HG02588 (cell line): ENCODE results near the gene BCAR3.

Experiments used
- ATAC-seq: cut with Tn5 transposase; IDR thresholded peaks from one replicate; pipeline ENCODE4 v1.9.1; 2021; ENCODE audit warnings: mild to moderate bottlenecking, moderate library complexity; ENCODE audit not compliant: unreplicated experiment

BCAR3 gene

DNA sequence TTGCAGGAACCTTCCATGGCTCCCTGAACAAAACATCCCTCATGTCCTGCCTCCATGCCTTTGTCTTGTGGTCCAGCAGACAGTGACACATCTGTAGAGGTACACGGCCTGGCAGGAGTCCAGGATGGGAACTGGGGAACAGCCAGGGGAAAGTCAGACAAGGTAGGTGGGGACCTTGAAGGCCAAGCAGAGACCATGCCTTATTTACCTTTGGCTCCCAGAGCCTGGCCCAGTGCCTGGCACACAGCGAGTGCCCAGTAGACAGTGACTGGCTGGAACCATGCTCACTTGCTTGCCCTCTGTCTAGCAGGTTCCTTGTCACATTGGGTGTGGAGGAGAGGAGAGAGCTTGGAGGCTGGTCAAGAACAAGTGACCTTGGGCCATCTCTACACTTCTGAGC, 81.0 kb downstream of the BCAR3 start:
- no peak for ATAC-seq

DNA sequence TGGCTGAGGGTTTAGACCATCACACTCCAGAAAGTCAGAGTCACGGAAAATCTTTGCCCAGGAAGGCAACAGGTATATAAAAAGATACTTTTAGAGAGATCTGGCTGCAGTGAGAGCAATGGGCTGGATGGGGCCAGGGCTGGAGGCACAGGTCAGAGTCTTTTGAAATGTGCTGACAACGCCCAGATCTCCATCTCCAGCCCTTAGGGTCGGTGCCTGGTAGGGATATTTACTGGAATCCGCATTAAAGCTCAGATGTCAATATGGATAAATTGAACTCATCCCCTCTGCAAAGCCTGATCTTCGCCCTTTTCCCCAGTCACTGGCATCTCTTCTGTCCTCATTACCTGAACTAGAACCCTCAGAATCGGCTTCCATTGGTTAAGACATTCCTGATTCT, 82.2 kb downstream of the BCAR3 start:
- no peak for ATAC-seq

GRCh38 chr1:93598861-93599439, 82.7 kb downstream of the BCAR3 start:
- ATAC-seq, result no peak

GRCh38 chr1:93598396-93598795, 83.2 kb downstream of the BCAR3 start:
- no peak for ATAC-seq

GRCh38 chr1:93597709-93598108, 83.9 kb downstream of the BCAR3 start:
- no peak for ATAC-seq

DNA sequence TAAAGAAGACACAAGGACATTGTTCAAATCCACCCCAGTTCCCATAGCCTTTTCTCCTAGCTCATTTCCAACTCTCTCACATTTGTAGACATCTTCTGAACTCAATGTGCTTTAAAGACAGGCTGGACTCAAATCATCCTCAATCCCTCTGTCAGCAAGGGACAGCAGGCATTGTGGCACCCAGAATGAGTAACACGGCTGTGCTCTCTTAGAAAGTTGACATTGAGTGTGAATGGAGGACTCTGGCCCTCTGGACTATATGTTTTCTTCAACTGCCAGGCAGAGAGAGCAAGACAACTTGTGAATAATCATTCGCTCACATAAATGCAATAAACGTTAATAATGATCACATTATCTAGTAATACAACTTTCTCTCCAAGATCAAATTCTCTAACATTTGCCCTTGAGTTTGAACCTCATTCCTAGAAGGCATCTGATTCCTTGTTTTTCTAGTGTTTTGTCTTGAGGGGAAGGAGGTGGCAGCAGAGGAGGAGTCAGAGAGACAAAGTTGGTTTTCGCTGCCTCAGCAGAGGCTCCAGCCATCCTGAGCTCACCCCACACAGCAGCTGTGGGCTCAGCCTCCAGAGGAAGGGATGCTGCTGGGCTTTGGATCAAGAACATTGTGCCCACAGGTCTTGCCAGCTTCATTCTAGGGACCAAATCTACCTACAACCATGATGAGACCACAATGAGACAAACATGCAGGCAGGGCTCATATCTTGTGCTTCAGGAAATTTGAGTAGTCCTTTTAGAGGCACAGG, 85.1 kb downstream of the BCAR3 start:
- no peak for ATAC-seq

GRCh38 chr1:93595743-93596142, 85.9 kb downstream of the BCAR3 start:
- ATAC-seq, result no peak

DNA sequence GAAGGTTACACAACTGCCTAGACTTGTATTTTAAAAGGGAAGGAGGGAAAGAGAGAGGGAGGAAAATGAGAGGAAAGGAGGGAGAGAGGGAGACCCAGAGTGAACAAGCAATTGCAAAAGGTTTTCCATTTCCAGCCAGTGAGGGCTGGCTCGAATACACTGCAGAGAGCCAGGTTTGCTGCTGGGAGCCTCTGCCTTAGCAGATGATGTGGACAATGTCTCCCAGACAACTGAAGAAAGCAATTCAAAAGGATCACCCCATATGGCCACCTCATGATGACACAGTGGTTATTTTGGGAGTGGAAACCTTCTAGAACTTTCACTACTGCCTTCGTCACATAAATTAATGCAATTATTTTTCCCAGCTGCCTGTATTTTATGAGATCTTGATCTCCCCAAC, 86.4 kb downstream of the BCAR3 start:
- no peak for ATAC-seq

DNA sequence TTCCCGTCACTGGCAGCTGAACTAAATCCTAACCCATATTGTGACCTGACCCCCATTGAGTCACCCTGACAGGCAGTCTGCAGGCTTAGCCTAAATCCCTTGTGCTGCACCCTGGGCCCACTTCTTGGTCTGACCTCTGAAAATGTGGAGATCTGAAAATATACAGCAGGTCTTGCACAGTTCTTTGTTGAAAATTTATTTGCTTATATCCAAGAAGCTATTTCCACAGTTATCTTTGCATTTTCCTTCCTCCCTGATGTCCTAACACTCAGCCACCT, 87.1 kb downstream of the BCAR3 start:
- no peak for ATAC-seq

DNA sequence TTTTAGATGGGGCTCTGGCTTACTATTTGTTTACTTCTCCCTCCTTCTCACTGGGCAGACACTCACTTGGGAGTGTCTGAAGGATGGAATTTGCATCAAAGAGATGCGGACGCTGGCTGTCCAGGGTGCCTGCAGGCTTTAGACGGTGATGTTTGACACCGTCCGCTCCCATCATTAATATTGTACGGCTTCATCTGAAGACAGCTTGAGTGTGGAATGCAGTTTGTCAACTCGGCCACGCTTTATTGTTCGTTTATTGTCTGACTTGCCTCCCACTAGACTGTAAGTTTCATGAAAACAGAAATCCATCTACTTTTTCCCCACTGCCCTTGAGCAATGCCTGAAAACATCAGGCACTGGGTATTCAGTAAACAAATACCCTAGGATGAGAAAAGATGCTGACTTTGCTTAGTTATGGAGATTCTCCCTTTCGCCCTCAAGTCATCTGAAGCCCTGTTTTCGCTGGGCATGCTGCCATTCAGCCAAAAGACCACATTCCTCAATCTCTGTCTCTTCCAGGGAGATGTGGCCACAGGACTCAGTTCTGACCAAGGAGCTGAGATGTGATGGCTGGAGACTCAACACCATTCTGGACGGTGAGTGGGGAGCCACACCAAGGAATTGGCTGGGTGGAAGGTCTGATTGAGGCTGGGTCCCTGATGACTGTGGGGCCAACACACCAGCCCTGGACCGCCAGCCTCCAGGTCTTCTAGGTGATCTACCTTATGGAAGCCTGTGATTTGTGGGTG, 87.6 kb downstream of the BCAR3 start:
- no peak for ATAC-seq

DNA sequence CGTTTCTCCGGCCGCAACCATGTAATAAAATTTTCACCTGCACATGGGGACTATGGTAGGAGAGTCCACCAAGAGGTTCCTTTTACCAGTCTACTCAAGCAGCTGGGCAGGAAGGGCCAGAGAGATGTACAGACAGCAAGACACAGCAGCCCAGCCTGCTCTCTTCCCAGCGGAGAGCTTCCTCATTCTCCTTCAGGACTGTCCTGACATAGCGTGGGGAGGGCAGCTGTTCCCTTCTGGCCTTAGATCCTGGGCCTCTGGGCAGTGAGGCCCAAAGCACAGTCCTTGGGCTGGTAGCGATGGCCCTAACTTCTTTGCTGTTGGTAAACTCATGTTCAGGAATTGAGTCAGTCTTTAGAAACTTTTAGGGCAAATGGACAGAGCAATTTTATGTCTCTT, 89.1 kb downstream of the BCAR3 start:
- no peak for ATAC-seq

GRCh38 chr1:93591676-93592550, 89.7 kb downstream of the BCAR3 start:
- peak; percentile 76 for ATAC-seq

DNA sequence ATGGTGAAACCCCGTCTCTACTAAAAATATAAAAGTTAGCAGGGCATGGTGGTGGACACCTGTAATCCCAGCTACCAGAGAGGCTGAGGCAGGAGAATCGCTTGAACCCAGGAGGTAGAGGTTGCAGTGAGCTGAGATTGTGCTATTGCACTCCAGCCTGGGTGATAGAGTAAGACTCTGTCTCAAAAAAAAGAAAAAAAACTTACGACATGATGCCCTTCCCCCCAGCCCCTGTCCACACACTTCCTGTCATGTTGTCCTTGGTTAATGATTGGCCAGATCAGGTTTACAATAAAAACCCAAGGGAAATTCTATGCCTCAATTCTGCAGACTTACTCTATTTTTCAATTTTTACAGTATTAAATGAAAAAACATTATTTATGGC, 90.4 kb downstream of the BCAR3 start:
- ATAC-seq, result peak; percentile 20

GRCh38 chr1:93588955-93589354, 92.7 kb downstream of the BCAR3 start:
- ATAC-seq, result no peak

DNA sequence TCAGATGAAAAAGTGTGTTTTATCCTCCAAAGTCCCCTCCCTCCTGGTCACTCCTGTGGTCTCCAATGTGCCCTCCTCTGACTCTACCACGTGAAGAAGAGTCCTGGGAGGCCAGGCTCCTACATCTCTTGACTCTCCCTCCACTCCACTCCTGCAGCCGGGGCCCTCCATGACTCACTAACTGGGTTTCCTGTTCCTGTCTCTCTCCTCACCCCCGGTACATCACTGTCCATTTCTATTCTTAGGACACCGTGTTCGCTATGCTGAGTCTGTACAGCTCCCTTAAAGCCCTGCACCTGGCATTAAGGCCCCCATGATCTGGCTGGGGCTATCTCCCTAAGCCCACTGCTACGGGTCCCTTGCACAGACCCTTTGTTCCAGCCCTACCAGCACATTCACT, 93.4 kb downstream of the BCAR3 start:
- no peak for ATAC-seq

- ATAC-seq, result no peak
Observed at GRCh38 chr1:93587354-93587753, 94.3 kb downstream of the BCAR3 start.

- no peak for ATAC-seq
Observed at GRCh38 chr1:93585059-93585966, 96.3 kb downstream of the BCAR3 start.

- ATAC-seq, result no peak
Observed at GRCh38 chr1:93584261-93585003, 97.2 kb downstream of the BCAR3 start.

DNA sequence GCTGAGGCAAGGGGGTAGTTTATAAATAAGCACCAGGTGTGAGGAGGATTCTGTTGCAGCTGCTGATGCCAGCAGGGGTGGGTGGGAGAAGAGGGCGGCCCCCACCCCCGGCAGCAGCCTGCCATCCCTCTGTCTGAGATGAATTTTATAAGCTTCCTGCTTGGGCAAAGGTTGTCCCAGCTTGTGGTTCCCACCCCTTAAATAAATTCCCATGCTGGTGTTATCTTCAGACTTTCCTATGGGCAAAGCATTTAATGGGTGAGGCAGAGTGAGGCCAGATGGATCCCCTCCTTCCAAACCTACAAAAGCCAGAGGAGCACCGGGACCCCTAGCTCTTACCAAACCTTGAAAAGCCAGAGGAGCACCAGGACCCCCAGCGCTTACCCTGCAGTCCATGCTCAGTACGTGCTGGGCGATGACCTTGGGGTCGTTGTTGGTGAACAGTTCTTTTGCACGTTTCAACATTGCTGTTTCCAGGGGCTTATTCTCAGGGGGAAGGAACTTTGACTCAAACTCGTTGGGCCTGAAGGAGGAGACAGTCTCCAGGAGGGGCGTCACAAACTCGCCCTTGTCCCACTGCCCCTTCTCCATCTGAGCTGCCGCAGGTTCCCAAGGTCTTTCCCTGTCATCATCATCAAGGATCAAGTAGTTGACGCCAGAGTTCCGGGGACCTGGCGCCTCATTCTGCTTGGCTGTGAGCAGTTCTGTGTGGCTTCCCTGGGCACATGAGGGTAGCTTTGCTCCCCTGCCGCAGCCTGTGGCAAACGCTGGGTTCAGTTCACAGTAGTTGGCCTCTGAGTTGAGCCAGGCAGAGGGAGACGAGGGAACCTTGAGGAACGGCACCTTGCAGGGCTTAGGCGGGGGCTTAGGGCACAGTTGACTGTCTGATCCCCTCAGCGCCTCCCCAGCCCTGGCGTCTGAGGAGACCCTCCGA, 99.5 kb downstream of the BCAR3 start:
- no peak for ATAC-seq
